AG04449 (cell line): ENCODE data around the gene BBS1.
A peak's percentile ranks its signal among the peaks of the same experiment; 100 is the strongest.
"Not testable (repeated sequence)": the region's sequence is repeated elsewhere in the genome, so short reads cannot be mapped to it uniquely, and the experiment has no call there.

Experiments
- CTCF ChIA-PET: fragments of 350-600 bp; formaldehyde crosslinking; extraction: SDS; loops from one replicate; lab custom pipeline; 2021; ENCODE audit warnings: antibody characterized with exemption; lab: Yijun Ruan, JAX
- POLR2A ChIA-PET: fragments of 400-600, 350-600 bp; formaldehyde crosslinking; extraction: SDS; loops from one replicate; lab custom pipeline; 2020; ENCODE audit warnings: antibody characterized with exemption, inconsistent platforms; lab: Yijun Ruan, JAX
- DNase-seq: peaks from one replicate; pipeline ENCODE4 v3.0.0-alpha.2; 2010; ENCODE audit warnings: low read depth, low spot score
- H3K4me3 ChIP-seq: 2 replicates; pipeline ENCODE4 v1.5.1; 2011; ENCODE audit warnings: low read depth, mild to moderate bottlenecking, control low read depth, low read length
- TF ChIP-seq, protein P1 (sequence below): IDR thresholded peaks from one replicate; pipeline ENCODE4 v1.5.1; 2011; ENCODE audit warnings: mild to moderate bottlenecking, moderate library complexity, low read length, control low read depth, inconsistent platforms; ENCODE audit not compliant: insufficient read depth; ENCODE audit errors: missing control alignments

BBS1 gene

DNA sequence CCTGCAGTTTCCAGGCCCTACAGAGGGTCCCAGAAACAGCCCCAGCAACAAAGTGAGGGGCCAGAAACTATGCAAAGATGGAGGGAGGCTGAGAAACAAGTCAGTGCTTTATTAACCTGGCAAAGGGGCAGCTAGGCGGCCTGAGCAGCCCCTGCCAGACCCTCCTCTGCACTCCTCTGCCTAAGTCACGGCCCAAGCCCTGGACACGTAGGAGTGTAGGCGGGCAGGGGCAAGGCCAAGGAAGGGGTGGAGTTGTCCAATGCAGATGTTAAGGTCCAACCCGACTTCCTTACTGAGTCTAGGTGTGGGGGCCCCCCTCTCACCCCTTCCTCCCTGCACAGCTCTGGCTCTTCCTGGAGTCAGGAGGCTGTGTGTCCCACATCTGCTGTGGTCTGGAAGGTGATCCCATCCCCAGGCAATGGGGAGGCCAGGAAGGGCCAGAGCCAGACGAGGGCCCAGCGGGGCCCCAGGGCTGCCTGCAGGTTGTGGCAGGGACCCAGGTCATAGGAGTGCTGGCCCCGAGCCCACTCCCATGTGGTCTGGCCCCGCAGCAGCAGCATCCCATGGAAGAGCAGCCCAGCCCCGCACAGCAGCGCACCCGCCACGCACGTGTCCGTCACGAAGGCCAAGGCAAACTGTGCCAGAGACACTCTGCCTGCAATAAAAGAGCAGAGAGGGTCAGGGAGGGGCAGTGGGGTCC, 28.9 kb downstream of the BBS1 start:
- CTCF ChIA-PET, result no interaction called here
- TF ChIP-seq, protein P1, sequence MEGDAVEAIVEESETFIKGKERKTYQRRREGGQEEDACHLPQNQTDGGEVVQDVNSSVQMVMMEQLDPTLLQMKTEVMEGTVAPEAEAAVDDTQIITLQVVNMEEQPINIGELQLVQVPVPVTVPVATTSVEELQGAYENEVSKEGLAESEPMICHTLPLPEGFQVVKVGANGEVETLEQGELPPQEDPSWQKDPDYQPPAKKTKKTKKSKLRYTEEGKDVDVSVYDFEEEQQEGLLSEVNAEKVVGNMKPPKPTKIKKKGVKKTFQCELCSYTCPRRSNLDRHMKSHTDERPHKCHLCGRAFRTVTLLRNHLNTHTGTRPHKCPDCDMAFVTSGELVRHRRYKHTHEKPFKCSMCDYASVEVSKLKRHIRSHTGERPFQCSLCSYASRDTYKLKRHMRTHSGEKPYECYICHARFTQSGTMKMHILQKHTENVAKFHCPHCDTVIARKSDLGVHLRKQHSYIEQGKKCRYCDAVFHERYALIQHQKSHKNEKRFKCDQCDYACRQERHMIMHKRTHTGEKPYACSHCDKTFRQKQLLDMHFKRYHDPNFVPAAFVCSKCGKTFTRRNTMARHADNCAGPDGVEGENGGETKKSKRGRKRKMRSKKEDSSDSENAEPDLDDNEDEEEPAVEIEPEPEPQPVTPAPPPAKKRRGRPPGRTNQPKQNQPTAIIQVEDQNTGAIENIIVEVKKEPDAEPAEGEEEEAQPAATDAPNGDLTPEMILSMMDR, result no peak
- no peak for DNase-seq
- POLR2A ChIA-PET, result no interaction called here
- no peak overlapping the region for H3K4me3 ChIP-seq

DNA sequence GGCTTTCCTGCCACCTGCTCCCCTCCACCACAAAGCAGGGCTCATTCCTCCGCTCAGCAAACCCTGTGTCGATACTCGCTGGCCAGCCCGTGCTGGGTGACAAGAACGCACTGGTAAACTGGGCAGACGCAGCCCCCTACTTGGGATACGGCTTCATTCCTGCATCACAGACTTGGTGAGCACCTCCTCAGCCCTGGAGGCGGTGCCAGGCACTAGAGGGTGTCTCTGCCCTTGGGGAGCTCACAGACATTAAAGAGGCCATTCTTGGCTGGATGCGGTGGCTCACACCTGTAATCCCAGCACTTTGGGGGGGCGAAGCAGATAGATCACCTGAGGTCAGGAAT, 29.4 kb downstream of the BBS1 start:
- TF ChIP-seq, protein P1, result no peak

DNA sequence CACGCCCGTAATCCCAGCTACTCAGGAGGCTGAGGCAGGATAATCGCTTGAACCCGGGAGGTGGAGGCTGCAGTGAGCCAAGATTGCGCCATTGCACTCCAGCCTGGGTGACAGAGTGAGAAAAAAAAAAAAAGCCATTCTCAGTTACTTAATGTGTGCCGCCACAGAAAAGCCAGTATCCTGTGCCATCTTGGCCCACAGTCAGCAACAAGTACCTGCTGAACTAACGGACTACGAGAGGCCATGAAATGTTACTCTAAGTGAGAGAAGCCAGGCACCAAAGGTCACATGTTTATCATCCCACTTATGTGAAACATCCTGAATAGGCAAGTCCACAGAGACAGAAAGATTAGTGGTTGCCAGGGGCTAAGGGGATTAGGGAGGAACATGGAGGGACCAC, 30.2 kb downstream of the BBS1 start:
- DNase-seq, POLR2A ChIA-PET, CTCF ChIA-PET, H3K4me3 ChIP-seq: not testable (repeated sequence)

More for the DNA sequence above, 29.4 kb downstream of the BBS1 start:
- ChIA-PET POLR2A (no interaction called here), CTCF (no interaction called here)
- no peak overlapping the region for H3K4me3 ChIP-seq
- no peak for DNase-seq

DNA sequence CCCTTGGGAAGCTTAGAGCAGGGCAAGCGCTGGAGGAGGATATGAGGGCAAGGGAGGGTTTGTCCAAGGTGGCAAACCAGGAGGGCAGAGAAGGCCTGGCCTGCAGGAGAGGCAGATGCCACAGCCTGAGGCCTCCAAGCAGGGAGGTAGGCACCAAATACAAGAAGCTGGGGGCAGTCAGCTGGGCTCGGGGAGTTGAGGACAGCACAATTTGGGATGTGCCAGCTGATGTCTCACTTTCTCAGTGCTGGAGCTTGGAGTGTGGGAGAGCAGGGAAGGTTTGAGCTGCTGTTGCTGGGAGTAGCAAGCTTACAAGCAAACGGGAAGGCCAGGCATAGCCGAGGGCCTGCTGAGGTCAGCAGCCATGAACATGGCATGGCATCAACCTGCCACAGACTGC, 31.5 kb downstream of the BBS1 start:
- H3K4me3 ChIP-seq, result no peak overlapping the region
- CTCF ChIA-PET, result interaction anchor here (1.2 to 2.3 kb wide), 3 partner anchors 22 to 136 kb away, joined by 3 to 9 read pairs (median 4); partner anchors contain the start of gene RBM4B
- no peak for DNase-seq
- TF ChIP-seq, protein P1, result no peak
- POLR2A ChIA-PET, result no interaction called here

DNA sequence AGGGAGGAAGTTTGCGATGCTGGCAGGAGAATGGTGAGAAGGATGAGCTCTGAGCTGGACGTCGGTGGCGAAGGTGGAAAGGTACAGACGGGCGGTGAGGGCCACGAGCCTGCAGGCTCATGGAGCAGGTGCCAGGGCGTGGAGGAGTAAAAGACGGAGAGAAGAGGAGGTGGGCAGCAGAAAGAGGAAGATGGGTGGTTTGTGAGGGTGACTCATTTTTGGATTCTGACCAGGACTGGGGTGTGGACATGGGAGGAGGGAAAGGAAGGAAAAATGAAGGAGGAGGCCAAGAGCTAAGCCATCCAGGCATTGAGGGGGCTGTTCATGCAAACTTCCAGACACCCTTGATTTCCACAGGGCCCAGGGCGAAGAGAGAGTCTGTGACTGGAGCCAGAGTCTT, 31.9 kb downstream of the BBS1 start:
- ChIA-PET CTCF (interaction anchor here (0.7 to 2.3 kb wide), 5 partner anchors 12 to 136 kb away, joined by 3 to 9 read pairs (median 3); partner anchors contain the start of genes CCDC87, CCS and RBM4B), POLR2A (no interaction called here)
- no peak for DNase-seq

DNA sequence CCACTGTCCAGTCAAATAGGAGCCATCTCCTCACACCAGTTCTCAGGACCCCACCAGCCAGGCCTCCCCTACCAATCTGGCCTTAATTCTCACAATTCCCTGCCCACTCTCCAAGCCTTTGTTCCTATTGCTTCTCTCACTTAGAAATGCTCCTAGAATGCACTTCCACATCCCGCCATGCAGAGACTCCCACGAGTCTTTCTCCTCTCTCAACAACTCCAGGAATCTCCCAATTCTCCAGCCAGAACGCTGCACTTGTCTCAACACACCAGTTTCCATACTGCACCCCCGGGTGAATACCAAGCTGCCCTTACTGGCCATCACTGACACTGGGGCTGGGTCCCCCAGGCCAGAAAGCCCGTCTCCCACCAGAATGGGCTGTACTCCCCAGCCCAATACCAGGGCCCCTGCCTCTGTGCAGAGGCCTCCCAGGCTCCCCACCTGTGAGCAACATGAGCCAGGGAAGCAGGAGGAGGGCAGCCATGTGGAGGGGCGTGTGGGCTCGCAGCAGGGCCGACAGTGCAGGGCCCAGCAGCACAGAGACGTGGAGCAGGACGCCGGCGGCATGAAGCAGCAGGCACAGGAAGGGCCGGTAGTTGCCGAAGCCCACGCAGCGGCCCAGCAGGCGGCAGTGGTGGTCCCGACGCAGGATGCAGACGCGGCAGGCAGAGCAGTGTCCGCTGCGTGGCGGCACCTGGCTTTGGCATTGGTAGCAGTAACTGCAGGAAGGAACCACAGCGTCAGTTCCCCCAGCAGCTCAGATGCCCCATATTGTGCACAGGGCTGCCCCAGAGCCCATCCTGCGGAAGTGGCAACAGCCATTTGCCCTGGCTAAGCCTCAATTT, 33.0 kb downstream of the BBS1 start:
- ChIA-PET CTCF (interaction anchor here (0.7 to 2.3 kb wide), 4 partner anchors 13 to 135 kb away, joined by 3 to 9 read pairs (median 4); partner anchors contain the start of genes CCDC87, CCS and RBM4B), POLR2A (no interaction called here)
- H3K4me3 ChIP-seq, result no peak overlapping the region; the same call in 1 of the 2 replicates
- TF ChIP-seq, protein P1, result peak; percentile 83
- DNase-seq, result no peak

More for the DNA sequence above, 31.9 kb downstream of the BBS1 start:
- TF ChIP-seq, protein P1, result no peak
- H3K4me3 ChIP-seq, result no peak overlapping the region

DNA sequence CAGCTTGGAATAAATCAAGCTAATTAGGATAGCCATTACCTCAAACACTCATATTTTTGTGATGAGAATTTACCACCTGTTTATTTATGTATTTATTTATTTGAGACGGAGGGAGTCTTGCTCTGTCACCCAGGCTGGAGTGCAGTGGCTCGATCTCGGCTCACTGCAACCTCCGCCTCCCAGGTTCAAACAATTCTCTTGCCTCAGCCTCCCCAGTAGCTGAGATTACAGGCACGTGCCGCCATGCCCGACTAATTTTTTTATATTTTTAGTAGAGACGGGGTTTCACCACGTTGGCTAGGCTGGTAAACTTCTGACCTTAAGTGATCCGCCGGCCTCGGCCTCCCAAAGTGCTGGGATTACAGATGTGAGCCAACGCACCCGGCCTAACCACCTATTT, 34.5 kb downstream of the BBS1 start:
- peak overlapping the region; percentile 79 for H3K4me3 ChIP-seq
- ChIA-PET CTCF (interaction anchor here (1.3 to 1.6 kb wide), 3 partner anchors 22 to 133 kb away, joined by 5 to 9 read pairs (median 6); partner anchors contain the start of genes CCDC87, CCS and RBM4B), POLR2A (interaction anchor here (1.9 kb wide), 1 partner anchor 133 kb away, joined by 11 read pairs; the partner anchor contains the start of gene RBM4B)
- DNase-seq, result not testable (repeated sequence)
